ENCODE results near the gene TSKU.

GRCh38 chr11:76835036-76835435 is 51.9 kb downstream of the TSKU start:
- no peak for TF ChIP-seq YY1 (IDR thresholded peaks at IDR 0.05; ENCODE audit: insufficient read depth, insufficient read length)
- TF ChIP-seq SUZ12 (IDR thresholded peaks at IDR 0.05; ENCODE audit: extremely low read depth, insufficient read depth, insufficient read length), result no peak

Data from NT2/D1 (cell line).